Activated CD4-positive, alpha-beta T cell treated with anti-CD3 and anti-CD28 coated beads, Interleukin-2, Interleukin-6, amounts not matched to agents 100 ng/mL and 50 ng/mL, durations not matched to agents 16 hours and 8 hours (primary cell): Measurements from ENCODE around the gene DRGX.

Experiments
- DNase-seq: peaks from one replicate; pipeline ENCODE4 v3.0.0-alpha.2; 2020

DRGX gene

DNA sequence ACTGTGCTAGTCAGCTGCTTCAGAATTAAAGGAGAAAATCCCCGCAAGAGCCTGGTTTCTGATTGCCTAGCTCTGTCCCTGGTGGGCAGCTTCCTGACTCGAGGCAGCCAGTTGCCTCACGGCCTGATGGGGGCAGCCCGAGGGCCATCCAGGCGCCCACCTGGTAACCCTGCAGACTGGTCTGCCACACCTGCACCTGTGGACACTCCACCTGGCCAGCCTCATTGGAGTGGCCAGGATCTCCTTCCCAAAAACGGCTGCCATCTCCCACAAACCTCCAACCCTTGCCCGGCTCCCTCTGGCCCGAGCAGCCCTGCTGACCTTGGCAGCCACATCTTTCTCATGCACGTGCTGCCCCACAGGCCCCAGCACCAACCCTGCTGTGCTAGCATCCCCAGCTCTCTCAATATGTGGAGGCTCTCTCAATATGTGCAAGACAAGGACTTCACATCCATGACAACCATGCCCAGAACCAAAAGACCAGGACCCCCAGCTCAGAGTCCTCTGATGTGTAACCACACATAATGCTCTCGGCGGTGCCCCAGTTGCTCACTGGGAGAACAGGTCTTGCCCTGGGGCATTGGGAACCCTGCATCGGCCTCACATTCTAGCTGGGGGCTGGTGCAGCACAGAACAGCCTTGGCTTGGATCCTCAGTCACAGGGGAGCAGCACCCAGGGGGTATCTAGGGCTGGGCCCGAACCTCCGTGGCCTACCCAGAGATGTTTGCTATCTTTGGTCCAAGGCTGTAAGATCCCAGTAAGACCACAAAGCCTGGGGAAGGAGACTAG, 14.6 kb downstream of the DRGX start:
- DNase-seq: no peak

DNA sequence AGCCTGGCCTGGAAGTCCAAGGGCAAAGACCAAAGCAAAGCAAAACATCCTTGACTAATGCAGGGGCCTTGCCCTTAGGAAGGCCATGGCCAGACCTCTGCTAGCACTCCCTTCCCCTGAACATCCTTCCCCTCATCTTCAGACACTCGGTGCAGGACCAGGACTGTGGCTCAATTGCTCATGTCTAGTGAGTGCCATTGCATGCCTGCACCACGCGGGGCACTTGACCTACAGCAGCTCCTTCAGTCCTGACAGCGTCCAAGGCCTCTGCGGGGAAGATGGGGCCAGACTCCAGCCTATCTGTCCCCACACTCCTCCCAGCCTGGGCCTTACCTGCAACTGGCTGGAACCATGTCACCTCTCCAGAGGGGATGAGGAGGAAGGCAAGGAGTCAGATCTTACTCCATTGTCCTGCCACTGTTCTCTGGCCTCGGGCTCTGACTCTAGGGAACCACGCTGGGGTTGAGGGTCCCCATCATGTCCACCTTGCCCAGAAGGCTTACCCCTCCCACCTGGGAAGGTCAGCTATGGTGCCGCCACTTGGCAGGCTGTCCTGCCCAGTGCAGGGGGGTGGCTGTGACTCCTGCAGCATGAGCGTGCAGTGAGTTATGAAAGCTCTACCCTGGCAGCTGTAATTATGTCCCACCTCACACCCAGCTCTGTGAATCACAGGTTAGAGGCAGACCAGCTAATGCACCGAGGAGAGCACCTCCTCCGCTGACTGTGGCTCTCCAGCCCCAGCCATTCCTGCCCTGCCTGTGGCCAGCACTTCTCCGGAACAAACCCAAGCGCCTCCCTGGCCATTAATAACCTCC, 16.1 kb downstream of the DRGX start:
- DNase-seq: no peak

DNA sequence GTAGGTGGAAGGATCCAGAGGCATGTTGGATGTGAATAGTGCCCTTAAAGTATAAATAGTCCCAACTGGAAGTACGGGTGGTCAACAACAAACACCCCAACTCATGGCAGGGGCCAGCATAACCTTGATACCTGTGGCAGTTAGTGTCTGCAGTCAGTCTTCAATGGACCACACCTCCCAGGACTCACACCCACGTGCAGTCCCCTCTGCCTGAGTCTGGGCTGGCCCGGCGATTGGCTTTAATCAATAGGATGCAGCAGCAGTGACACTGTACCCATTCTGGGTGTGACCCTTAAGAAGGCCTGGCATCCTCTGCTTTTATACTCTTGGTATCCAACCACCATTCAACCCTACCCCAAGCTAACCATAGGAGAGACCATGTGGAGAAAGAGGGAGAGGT, 18.6 kb downstream of the DRGX start:
- no peak for DNase-seq

DNA sequence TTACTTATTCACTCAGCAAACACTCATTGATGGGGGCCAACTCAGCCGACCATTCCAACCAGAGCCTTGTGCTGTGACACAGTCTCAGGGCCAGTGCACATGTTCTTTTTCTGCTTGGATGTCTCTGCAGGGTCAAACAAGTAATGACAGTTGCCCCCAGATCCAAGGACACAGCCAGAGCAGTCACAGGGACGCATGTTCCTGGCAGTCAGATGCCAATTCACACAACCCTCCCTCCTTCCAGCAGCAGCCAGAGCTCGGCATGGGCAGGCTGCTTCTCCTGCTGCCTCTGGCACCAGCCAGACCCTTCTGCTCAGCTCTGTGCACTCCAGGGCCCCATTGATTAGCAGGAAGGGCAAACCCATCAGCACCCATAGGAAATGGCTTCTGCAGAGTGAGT, 20.3 kb downstream of the DRGX start:
- no peak for DNase-seq

DNA sequence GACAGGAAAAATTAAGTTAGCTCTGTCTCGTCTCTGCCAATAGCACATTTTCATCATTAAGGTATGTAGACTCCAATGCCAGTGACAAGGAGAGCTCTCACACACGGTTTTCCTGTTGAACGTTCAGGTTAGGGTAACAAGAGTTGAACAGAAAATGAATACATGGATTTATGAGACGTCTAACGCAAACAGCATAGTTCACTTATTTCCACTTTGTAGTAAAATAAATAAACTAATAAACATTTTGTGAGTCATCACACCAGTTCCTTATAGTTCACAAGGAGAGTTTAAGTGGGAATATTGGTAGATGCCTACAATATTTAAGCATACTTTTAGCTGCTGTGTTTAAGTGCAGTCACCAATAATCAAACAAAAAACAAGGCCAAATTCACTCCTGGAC, 21.1 kb downstream of the DRGX start:
- DNase-seq: no peak

DNA sequence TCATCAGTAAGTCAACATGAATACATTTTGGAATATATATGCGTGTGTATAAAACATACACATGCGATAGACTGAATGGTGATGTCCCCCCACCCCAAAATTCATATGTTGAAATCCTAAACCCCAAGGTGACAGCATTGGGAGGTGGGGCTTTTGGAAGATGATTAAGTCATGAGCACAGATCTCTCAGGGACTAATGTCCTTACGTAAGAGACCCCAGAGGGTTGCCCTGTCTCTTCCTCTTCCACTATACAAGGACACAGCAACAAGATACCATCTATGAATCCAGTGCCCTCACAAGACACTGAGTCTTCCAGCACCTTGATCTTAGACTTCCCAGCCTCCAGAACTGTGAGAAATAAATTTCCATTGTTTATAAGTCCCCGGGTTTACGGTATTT, 22.5 kb downstream of the DRGX start:
- DNase-seq: no peak

DNA sequence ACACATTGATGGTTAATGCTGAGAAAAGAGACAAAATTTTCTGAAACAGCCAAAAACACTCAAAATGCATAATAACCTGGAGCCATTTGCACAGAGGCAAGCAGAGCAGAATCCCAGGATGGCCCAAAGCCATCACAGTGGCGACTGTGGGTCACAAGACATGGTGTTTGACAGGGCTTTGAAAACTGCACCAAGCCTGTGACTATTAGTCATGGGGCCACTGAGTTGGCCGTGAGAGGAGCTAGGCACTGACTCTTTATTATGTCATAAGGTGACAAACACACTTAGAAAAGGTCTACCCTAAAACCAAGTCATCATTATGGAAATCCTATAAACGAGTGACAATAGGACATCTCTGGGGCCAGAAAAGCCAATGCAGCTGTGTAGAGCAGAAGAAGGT, 23.9 kb downstream of the DRGX start:
- no peak for DNase-seq

DNA sequence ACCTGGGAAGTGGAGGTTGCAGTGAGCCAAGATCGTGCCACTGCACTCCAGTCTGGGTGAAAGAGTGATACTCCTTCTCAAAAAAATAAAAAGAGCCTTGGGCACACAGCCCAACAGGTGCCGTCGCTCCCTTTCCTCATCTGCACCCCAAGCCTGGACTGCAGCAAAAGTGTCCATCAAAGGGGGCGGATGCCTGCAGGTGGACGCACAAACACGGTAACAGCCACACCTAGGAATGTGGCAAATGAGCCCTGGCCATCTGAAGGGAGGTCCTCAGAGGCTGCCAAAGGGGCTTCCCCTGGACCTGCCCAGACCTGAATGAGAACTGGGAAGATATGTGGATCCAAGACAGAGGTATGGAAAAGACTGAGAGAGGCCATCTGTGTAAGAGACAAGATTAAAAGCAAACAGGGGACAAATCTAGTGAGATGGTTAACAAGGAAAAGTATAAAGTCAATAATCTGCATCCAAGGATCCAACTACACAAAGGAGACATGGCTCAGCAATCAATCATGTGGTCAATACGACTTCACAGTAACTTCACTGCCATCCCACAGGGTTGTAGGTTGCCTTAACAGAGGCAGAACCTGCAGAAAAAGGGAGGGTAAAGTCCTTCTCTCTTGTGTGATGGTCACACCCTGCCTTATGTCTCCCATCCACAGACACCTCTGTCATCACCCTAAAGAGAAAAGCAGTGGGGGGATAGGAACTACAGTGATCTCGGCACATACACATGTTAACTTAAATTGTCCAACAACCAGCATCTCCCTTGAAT, 25.4 kb downstream of the DRGX start:
- no peak for DNase-seq

DNA sequence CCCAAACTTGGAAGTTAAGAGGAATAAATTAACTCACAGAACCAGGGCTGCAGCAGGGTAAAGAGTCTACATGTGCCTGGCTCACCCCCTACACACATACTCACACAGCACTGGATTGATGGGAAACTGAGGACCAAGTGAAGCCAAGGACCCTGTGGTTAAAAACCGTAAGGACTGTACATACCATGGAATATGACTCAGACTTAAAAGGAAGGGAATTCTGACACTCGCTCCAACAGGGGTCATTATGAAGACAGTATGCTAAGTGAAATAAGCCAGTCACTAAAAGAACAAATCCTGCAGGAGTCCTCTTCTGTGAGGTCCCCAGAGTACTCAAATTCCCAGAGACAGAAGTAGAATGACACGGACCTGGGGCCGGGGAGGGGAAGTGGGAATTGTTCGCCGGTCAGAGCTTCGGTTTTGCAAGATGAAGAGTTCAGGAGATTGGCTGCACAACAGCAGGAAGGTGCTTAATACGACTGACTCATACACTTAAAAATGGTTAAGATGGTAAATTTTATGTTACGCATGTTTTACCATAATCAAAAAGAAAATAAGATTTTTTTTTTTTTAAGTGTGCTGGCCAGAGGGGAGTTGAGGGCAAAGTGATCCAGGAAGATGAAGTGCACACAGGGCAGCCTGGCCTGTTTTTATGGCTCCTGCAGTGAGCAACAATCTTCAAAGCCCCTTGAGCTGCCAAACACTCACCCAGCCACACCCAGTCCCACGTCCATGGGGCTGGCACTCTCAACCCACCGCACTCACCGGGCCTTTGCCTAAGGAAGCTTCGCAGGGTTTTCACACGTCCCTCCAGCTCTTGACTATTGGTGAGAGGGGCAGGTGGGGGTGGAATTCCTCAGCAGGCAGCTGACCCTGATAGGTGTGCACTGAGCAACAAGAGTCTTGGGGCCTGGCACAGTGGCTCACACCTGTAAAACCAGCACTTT, 26.4 kb downstream of the DRGX start:
- DNase-seq: no peak

DNA sequence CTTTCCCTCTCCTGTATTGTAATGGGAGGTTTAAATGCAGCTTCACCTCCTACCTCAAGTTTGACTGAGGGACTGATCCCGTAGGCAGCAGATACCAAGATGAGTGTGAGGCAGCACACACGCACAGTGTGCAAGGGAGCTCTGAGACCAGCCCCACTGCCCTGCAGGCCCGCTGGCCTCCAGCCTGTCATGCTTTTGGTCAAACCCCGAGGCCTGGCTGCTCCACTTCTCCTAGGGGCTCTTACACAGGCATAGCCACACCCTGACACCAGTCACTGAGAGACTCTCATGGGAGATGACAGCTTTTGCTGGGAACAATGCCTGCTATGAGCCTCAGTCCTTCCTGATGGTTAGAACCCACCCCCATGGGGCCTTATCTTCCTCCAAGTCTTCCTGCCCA, 27.6 kb downstream of the DRGX start:
- DNase-seq: no peak

DNA sequence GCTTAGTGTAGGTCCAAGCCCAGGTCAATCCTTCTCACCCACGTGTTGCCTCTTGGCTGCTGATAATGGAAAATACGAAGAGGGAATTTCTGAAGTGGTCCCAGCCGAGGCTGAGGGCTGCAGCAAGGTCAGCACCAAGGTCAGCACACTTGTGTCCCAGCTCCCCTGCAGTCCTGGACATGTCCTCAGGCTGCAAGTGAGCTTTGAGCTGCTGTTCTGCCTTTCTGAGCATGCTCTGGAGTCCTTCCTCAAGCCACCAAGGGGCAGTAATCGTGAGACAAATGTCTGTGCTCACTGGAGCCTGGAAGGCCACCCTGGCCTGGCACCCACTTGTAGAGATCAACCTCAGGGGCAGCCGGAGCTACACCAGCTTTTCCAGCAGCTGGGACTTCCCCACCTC, 28.3 kb downstream of the DRGX start:
- DNase-seq: no peak

DNA sequence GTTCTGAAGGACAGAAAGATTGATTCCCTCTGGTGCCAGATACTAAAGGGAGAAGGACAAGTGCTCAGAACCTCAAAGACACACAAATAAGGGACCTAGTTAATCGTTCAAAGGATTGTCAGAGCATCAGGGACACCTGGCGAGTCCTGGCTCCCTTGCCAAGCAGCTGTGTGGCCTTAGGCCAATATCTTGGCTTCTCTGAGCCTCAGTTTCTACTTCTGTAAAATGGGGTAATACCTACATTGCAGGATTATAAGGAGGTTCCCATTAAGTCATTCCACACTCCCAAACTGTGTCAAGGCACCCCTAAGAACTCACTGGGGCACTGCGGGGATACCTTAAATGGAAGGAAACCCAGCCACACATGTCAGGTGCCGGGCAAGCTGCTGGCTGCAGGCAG, 29.4 kb downstream of the DRGX start:
- DNase-seq: no peak

DNA sequence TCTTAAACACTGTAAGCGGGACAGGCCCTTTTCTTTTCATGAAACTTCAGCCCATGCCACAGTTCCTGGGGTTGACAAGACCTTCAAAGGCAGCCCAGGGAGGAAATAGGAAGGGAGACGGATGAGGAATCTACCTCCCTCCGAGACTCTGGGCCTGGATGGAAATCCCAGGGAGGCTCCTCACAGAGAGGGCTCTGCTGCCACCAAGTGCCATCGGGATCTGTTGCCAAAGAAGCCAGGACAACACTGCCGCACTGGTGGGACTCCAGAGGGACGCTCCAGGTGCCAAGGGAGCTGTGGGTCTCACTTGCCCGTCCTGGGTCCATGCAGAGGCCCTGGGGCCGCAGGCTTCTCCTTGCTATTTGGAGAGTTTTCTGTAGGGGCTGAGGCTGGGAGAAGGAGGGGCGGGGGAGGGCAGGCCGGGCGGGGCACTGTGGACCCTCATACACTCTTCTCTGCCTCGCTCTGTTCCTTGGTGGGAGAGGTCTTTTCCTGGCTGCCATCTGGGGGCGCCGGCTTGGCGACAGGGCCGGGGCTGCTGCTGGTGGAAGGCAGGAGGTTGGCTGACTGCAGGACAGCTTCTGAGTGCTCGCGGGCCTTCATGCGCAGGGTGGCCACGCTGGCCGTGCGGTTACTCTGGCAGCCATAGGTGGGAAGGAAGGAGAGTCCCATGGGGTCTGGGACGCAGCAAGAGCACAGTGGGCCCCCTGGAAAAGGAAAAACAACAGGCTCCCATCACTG, 30.0 kb downstream of the DRGX start:
- DNase-seq: no peak

DNA sequence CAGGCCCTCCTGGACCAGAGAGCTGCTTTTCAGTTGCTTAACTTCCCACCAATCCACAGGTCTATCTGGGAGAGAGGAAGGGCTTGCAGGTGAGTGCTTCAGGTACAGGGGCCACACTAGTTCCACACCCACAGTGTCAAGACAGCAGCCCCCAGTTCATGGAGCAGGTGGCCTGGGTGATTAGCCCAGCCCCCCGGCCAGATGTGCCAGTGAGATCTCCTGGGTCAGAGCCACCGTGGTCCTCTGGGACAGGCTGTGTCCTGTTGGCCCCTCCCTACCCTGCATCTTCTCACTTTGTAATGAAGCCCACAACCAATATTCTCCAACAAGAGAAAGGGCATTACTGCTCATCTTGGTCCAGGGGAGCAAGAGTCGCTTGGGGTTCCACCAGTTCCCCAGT, 30.6 kb downstream of the DRGX start:
- DNase-seq: no peak

DNA sequence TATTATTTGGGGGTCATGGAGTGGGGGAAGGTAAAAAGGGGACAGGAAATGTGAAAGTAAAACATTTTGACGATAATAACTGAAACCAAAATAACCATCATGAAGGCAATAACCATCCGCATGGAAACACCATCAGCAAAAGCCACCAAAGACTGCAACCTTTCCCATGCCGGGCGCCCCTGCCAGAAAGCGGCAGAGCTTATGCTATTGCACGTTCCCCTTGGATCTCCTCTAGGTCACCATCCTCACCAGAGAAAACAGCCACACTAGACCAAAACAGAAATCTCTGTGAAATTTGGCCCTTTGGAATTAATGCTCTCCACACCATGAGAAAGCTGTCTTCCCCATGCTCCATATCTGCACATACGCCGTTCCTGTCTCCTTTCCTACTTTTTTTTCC, 31.1 kb downstream of the DRGX start:
- DNase-seq: no peak

DNA sequence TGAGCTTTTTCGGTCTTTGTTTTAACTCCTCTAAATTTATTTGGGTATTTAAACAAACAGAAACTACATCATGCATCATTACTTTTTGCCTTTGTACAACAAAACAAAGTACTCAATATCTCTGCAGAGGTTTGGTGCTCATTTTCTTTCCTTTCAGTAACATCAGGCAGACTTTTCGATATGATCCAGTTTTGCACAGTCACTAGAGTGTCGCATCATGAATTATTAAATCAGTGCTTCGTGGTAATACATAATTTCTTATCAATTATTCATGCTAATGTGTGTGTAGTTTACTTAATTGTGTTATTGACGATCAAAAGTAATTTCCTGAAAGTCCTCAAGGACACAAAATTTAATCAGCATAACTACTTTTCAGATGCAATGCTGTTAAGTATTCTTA, 31.8 kb downstream of the DRGX start:
- no peak for DNase-seq

DNA sequence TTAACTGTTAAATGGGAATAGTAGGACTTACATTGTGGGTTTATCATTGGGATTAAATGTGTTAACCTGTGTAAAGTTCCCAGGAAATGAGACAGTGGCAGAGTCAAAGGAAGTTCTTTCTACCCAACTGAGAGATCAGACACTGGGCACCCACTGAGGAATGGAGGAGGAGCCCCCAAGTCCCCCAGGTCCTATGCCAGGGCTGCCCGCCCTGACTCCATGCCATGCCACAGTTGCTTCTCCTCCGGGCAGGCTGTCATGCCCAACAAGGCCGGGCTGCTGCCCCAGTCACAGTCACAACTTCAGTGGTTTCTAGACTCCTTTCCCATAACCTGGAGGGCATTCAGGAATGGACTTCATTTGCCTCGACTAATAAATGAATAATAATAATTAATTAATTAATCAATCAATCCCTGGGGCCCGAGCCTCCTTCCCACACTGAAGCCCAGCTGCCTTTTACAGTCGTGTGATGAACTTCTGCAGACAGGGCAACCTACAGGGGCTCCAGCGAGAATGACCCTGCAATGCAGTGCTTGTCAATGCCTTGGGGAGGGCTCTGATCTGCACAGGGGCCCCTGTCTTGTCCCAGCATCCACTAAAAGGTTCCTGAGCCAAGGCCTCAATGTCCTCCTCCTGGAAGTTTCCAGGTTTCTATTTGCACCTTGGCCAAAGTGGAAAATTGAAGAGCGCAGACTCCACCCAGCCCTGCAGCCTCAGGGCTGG, 32.4 kb downstream of the DRGX start:
- DNase-seq: no peak

DNA sequence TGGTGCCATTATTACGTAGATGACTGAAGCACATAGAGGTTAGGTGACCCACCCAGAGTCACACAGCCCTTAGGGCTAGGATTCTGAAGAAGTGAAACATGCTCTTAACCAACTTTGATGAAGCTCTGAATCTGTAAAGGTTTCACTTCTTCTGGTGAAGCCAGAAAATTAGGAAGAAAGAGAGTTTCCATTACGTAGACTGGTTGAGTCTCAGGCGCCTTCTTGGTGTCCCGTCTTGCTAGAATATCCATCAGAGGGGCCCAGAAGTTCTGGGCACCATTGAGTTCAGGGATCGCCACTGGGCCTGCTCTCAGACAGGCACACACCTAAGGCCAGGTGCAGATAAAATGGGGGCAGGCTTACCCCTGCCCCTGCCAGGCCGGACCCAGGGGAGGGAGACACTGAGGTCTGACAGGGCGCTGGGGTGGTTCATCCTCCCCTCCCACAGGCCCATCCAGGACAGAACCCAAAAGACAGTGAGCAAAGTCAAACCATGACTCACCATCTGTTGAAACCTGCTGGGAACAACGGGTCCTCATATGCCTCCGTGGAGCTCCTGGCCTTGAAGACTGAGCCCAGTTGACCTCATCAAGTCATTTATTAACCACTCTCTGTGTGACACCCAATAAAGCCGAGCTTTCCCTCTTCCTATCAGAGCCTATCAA, 33.2 kb downstream of the DRGX start:
- DNase-seq: no peak

DNA sequence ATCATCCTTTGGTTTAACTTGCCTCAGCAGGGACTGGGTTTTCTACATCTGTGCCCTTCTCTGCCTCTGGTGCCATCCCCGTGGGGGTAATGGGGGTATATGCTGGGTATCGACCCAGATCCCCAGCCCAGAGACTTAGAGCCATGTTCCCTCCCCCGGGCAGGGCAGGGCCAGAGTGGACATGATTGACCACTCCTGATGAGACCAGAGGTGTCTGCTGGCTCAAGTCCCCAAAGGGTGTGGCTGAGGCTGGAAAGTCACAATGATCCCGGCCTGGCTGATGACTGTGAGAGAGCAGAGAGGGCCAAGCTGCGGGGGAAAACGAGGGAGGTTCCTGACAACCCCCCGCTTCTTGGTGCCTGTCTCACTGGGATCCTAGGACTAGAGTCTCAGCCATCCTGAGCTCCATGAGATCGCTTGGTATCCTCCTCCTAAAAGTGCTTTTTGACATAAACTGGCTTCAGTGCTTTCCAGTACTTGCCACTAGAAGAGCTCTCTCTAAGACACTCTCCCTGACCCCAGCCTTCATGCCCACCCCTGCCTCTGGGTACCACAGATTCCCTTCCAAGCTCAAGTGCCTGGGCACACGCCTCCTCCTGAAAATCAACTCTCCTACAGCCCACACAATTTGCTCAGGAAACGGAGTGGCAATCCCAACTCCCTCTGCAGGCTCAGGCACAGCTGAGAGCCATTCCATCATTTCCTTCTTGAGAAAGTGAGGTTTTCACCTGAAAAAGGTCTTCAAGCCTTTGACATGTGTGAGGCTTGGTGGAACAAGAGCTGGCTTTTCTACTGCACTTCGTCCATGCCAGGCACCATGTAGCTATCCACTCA, 33.9 kb downstream of the DRGX start:
- DNase-seq: no peak

DNA sequence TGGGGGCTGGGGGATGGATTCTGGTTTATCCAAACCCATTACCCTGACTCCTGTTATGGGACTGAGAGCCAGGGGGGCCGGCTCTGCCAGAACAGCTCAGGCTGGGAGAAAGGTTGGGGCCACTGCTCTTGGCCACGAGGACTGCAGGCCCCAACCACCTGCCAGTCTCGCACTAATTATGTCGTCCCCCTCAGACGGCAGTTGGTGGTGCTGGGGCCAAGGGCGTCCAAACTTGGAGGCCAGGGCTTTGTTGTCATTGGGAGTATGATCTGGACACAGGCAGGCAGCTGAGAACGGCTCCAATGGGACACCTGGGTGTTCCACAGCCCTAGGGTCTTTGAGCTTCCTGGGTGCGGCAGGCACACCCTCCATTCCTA, 34.7 kb downstream of the DRGX start:
- no peak for DNase-seq
